Duodenal mucosa (tissue), 2 donors: ENCODE measurements around the gene TUG1.
A peak's percentile ranks its signal among the peaks of the same experiment; 100 is the strongest.

ENCODE experiments used
- H3K27ac ChIP-seq: one replicate; pipeline ENCODE4 v1.7.0; 2013; ENCODE audit warnings: low read depth, low read length
- H3K27me3 ChIP-seq, 2 donors: one replicate each; pipeline ENCODE4 v1.7.0; 2013; ENCODE audit warnings: low read length in 2 of 2, control low read depth in 1 of 2; ENCODE audit not compliant: insufficient read depth in 2 of 2, control insufficient read depth in 1 of 2
- H3K36me3 ChIP-seq, 2 donors: one replicate each; pipeline ENCODE4 v1.7.0; 2013; ENCODE audit warnings: low read length in 2 of 2, control low read depth in 1 of 2; ENCODE audit not compliant: insufficient read depth in 2 of 2, control insufficient read depth in 1 of 2
- H3K4me1 ChIP-seq, 2 donors: one replicate each; pipeline ENCODE4 v1.7.0; 2013; ENCODE audit warnings: low read length in 2 of 2, control low read depth in 1 of 2; ENCODE audit not compliant: insufficient read depth in 2 of 2, control insufficient read depth in 1 of 2
- H3K4me3 ChIP-seq, 2 donors: one replicate each; pipeline ENCODE4 v1.7.0; 2013; ENCODE audit warnings: low read length in 2 of 2, low read depth in 1 of 2
- H3K9ac ChIP-seq, 2 donors: one replicate each; pipeline ENCODE4 v1.7.0; 2013; ENCODE audit warnings: low read length in 2 of 2, low read depth in 1 of 2
- H3K9me3 ChIP-seq, 2 donors: one replicate each; pipeline ENCODE4 v1.7.0; 2013; ENCODE audit warnings: low read length in 2 of 2, control low read depth in 1 of 2; ENCODE audit not compliant: control insufficient read depth in 1 of 2

TUG1 gene

DNA sequence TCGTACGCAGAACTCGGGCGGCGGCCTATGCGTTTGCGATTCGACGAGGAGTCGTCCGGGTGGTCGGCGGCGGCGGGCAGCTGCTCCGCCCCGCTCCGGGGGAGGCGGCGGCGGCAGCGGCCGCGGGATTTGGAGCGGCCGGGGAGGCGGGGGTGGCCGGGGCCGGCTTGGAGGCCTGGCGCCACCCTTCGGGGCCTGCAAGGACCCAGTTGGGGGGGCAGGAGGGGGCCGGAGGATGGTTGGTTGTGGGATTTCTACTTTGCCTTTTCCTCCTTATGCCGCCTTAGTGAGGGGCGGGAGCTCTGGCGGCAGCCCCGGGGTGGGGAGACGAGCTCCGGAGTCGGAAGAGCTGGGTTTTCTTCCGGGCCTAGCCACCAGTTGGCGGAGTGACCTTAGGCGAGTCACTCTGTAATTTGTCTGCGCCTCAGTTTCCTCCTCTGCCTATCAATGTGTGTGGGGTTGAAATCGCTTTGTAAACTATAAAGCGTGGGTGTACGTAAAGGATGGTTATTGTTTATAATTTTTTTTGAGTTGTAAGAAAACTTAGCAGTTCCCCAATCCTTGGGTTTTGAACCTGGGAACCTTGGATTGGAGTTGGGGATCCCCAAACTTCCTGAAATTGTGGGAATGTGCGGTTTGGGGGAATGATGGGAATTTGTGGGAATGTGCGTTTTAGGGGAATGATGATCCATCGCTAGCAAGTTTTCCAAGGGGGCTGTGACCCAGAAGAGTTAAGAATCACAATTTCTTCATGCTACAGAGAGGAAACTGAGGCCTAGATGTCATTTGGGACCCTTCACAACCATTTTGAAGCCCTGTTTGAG is 679 bp downstream of the TUG1 start:
- peak overlapping the region; percentile 83 to 89 for H3K4me3 ChIP-seq
- H3K4me1 ChIP-seq: peaks cover 24 to 34% of the 10 kb centered on the region in 2 donors
- peaks cover 32 to 39% of the 10 kb centered on the region in 2 donors for H3K36me3 ChIP-seq
- H3K27me3 ChIP-seq: no peaks in the 10 kb centered on the region
- peak overlapping the region; percentile 71 to 77 for H3K9ac ChIP-seq
- peak overlapping the region; percentile 87 for H3K27ac ChIP-seq
- peaks cover 16 to 21% of the 10 kb centered on the region in 2 donors for H3K9me3 ChIP-seq

DNA sequence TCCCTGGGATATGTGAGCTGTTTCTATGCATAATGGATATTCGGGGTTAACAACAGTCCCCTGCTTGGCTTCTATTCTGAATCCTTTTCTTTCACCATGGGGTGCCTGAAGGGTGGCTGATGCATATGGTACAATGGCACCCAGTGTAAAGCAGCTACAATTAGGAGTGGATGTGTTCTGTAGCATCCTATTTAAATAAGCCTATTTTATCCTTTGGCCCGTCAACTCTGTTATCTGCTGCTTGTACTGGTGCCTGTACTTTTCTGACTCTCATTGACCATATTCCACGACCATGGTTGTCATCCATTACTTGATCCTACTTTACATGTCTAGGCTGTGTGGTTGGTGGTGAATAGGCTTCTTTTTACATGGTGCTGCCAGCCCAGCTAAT is 1.3 kb downstream of the TUG1 start:
- Histone ChIP-seq H3K27ac (no peak overlapping the region), H3K9ac (peak overlapping the region; percentile 71 to 77), H3K4me1 (peaks cover 24 to 34% of the 10 kb centered on the region in 2 donors), H3K27me3 (no peaks in the 10 kb centered on the region), H3K36me3 (peaks cover 38 to 45% of the 10 kb centered on the region in 2 donors), H3K4me3 (peak overlapping the region; percentile 83 to 89), H3K9me3 (peaks cover 20 to 25% of the 10 kb centered on the region in 2 donors)

DNA sequence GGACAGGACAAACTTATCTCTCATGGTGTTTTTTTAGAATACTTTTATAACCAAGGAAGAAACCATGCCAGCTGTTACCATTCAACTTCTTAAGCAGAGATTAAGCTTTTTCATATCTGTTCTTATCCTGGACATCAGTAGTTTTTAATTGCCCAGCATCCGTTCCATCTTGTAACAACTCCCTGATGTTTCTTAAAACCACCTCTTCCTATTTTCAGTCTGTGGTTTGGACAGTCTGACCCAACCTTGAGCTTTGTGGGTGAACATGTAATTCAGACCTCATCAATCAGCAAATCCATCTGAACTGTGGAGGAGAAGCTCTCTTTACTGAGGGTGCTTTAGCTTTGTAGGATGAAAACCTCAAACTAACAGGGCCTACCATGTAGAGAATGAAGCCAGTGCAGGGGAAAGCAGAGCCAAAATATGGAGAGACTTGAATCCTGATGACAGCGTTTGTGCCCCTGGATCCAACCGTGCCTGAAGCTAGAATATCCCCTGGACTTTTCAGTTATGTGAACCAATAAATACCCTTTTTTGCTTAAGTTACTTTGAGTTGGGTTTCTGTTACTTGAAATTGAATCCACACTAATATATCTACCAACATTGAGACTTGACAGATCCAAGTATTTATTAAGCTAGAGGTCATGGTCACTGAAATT is 9.4 kb downstream of the TUG1 start:
- Histone ChIP-seq H3K4me1 (no peaks in the 10 kb centered on the region), H3K27ac (no peak overlapping the region), H3K4me3 (no peak overlapping the region), H3K9ac (no peak overlapping the region), H3K27me3 (no peaks in the 10 kb centered on the region), H3K9me3 (peaks cover 37 to 39% of the 10 kb centered on the region in 2 donors), H3K36me3 (peaks cover 22 to 23% of the 10 kb centered on the region in 2 donors)

DNA sequence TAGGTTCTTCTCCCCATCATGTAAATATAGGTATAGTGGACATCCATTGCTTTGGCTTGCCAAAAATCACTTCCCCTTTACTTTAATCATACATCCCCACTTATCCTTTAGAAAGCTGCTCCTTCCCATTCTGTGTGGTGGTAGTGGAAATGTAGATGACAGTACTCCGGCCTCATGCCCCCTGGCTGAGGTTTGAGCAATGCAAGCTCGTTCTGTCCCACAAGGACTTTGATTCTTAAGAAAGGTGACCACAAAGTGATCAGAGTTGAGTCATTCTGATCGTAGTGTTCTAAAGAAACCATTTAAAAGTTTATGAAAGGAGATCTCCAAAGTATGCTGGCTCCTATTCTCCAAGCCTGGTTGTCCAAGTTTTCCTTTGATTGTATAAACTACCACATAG is 10.9 kb downstream of the TUG1 start:
- H3K9me3 ChIP-seq: peaks cover 31 to 44% of the 10 kb centered on the region in 2 donors
- no peaks in the 10 kb centered on the region for H3K4me1 ChIP-seq

DNA sequence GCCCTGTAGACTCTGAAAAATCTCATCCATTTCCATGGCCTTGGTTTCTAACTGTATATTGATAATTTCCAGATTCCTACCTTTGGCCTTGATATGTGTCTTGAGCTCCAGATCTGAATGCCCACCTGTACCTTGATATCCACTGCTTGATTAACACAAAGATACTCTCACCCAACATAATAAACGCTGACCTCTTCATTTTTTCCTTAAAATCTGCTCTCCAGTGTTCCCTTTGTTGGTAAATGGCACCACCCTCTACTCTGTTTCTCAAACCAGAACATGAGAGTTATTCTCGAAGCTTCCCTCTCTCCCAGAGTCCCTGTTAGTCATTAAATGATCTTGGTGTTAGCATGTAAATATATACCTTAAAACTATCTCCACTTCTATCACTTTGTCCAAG is 13.4 kb downstream of the TUG1 start:
- Histone ChIP-seq H3K9me3 (peaks cover 11 to 19% of the 10 kb centered on the region in 2 donors), H3K27ac (no peak overlapping the region), H3K4me3 (no peak overlapping the region), H3K9ac (no peak overlapping the region), H3K4me1 (no peaks in the 10 kb centered on the region), H3K27me3 (no peaks in the 10 kb centered on the region), H3K36me3 (no peaks in the 10 kb centered on the region)

More for the DNA sequence above, 10.9 kb downstream of the TUG1 start:
- no peak overlapping the region for H3K27ac ChIP-seq
- H3K4me3 ChIP-seq: no peak overlapping the region
- no peaks in the 10 kb centered on the region for H3K27me3 ChIP-seq
- H3K36me3 ChIP-seq: peaks cover 8 to 10% of the 10 kb centered on the region in 2 donors
- H3K9ac ChIP-seq: no peak overlapping the region

DNA sequence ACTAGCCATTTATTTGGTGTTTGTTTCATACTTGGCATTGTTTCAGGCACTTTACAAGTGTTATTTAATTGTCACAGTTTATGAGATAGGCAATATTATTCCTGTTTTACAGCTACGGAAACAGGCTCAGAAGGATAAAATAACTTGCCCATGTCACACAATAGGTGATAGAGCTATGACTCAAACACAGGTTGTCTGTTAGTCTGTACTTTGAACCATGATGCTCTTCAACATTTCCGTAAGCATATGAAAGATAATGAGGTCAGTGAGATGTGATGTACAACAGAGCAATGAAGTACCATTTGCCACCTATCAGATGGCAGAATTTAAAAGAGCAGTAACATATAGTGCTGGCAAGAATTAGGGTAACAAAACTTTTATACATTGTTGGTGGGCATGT is 15.3 kb downstream of the TUG1 start:
- Histone ChIP-seq H3K9ac (no peak overlapping the region), H3K4me3 (no peak overlapping the region), H3K36me3 (no peaks in the 10 kb centered on the region), H3K9me3 (peaks cover 0 to 7% of the 10 kb centered on the region in 2 donors), H3K27ac (no peak overlapping the region), H3K4me1 (no peaks in the 10 kb centered on the region), H3K27me3 (no peaks in the 10 kb centered on the region)

DNA sequence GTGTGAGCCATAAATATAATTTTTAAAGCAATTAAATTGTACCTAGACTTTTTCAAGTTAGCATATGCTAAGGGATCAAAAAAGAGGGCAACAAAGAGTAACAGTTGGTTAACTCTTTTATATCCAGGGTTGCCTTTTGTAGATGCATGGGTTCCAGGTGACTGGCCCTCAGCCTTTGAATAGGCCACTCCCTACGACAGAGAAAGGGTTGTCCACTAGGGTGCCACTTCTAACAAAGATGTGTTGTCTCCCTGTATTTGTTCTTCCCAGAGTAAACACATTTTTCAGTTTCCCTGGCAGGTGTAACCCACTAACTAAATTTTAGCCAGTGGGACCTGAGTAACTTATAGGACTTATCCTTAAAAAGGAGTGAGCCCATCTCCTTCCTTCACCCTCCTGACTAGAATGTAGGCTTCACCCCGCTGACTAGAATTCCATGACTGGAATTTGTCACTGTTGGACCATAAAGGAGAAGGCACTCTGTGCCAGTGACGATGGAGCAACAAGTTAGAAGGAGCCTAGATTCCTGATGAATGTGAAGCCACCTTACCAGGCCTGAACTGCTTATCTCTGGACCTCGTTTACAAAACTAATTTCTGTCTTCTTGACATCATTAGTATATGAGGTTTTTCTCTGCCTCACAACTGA is 16.6 kb downstream of the TUG1 start:
- no peaks in the 10 kb centered on the region for H3K27me3 ChIP-seq
- H3K27ac ChIP-seq: no peak overlapping the region
- H3K9me3 ChIP-seq: peaks cover 0 to 7% of the 10 kb centered on the region in 2 donors
- no peaks in the 10 kb centered on the region for H3K36me3 ChIP-seq
- no peak overlapping the region for H3K9ac ChIP-seq
- no peak overlapping the region for H3K4me3 ChIP-seq
- H3K4me1 ChIP-seq: no peaks in the 10 kb centered on the region

DNA sequence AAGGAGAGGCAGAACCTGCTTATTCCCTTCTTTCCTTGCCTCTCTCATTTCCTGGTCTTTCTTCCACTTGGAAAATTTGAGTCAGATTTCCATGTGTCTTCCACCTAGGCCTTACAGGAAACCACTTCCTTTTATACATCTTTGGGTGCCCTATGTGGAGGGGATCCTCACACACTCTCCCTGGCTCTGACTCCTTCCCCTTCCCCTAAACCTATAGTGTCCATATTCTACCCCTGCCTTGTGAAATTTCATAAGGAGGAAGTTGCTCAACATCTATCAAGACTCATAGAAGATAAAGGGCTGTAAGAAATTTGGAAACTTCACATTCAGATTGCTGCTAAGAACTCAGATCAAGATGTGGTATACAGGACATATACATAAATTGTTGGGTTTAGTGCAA is 20.4 kb downstream of the TUG1 start:
- H3K9me3 ChIP-seq: peaks cover 0 to 3% of the 10 kb centered on the region in 2 donors
- H3K4me3 ChIP-seq: no peak overlapping the region
- H3K4me1 ChIP-seq: no peaks in the 10 kb centered on the region
- no peak overlapping the region for H3K27ac ChIP-seq
- H3K27me3 ChIP-seq: no peaks in the 10 kb centered on the region
- H3K9ac ChIP-seq: no peak overlapping the region
- no peaks in the 10 kb centered on the region for H3K36me3 ChIP-seq

DNA sequence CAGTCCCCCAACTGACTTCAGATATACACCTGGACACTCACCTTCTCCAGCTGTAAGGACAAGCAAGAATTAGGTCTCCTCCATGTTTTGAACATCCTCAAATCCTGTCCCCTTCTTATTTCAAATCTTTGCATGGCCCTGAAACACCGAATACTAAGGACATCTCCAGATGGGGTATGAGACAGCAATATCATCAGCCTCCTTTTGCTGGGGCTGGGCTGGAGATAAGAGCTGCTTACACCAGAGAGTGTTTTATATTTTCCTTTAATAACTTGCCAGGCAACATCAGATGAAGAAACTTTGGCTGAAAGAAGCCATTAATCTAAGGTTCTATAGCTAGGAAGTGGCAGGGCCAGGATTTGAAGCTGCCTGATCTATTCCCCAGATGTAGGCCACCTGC is 21.6 kb downstream of the TUG1 start:
- Histone ChIP-seq H3K36me3 (no peaks in the 10 kb centered on the region), H3K4me1 (no peaks in the 10 kb centered on the region), H3K27ac (no peak overlapping the region), H3K27me3 (no peaks in the 10 kb centered on the region), H3K9me3 (no peaks in the 10 kb centered on the region), H3K9ac (no peak overlapping the region), H3K4me3 (no peak overlapping the region)

DNA sequence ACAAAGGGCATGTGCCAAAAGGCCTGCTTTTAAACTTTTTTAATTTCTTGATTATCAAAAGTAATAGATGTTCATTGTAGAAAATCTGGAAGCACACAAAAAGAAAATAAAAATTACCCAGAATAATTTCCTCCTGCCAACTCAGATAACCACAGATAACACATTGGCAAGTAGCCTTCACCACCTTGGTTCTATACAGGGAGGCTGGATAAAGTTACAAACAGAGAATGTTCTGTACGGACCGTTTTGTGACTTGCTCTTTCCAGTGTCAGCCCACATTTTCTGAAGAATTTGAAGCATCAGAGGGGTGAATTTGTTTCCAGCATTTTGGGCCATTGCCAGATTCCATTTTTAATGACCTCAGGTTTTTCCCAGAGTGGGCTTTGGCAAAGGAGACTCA is 23.5 kb downstream of the TUG1 start:
- Histone ChIP-seq H3K36me3 (no peaks in the 10 kb centered on the region), H3K27ac (no peak overlapping the region), H3K4me1 (no peaks in the 10 kb centered on the region), H3K9ac (no peak overlapping the region), H3K9me3 (no peaks in the 10 kb centered on the region), H3K27me3 (no peaks in the 10 kb centered on the region), H3K4me3 (no peak overlapping the region)
